ENCODE data around the gene HNMT.

DNA sequence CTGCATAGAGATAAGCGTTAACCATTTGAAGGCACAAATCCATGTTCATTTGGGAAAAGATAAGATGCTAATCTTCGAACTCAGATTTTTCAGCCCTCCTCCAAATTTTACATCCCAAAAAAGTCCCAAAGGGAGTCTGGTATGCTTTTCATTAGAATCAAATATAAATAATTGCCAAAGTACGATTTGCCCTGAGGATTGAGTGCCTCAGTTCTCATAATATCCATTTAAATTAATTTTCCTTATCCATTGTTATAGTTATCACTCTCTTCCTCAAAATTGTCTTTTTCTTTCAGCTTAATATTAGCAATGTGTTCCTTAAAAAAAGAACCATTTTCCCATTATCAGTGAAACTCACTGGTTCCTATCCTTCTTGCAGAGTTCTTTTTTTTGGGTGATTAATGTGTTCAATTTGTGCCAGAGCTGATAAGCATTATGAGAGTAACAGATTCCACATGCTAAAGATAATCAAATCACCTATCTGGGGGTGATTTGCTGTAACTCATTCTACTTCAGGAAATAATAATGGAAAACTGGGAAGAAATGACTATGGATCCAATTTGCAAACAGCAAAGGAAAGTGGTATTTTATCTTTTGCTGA is 686 bp downstream of the HNMT start:
- TF ChIP-seq, protein P1, sequence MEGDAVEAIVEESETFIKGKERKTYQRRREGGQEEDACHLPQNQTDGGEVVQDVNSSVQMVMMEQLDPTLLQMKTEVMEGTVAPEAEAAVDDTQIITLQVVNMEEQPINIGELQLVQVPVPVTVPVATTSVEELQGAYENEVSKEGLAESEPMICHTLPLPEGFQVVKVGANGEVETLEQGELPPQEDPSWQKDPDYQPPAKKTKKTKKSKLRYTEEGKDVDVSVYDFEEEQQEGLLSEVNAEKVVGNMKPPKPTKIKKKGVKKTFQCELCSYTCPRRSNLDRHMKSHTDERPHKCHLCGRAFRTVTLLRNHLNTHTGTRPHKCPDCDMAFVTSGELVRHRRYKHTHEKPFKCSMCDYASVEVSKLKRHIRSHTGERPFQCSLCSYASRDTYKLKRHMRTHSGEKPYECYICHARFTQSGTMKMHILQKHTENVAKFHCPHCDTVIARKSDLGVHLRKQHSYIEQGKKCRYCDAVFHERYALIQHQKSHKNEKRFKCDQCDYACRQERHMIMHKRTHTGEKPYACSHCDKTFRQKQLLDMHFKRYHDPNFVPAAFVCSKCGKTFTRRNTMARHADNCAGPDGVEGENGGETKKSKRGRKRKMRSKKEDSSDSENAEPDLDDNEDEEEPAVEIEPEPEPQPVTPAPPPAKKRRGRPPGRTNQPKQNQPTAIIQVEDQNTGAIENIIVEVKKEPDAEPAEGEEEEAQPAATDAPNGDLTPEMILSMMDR (IDR thresholded peaks at IDR 0.05; ENCODE audit: poor library complexity, severe bottlenecking) = no peak
- TF ChIP-seq EZH2 (IDR thresholded peaks at IDR 0.05; ENCODE audit: borderline replicate concordance, insufficient read depth, low read length, poor library complexity, severe bottlenecking) (no peak), SMC3 (conservative IDR thresholded peaks at IDR 0.05; ENCODE audit: poor library complexity) (no peak), POLR2AphosphoS5 (IDR thresholded peaks at IDR 0.05) (no peak), RAD21 (conservative IDR thresholded peaks at IDR 0.05) (no peak)
- TF ChIP-seq, protein P2, sequence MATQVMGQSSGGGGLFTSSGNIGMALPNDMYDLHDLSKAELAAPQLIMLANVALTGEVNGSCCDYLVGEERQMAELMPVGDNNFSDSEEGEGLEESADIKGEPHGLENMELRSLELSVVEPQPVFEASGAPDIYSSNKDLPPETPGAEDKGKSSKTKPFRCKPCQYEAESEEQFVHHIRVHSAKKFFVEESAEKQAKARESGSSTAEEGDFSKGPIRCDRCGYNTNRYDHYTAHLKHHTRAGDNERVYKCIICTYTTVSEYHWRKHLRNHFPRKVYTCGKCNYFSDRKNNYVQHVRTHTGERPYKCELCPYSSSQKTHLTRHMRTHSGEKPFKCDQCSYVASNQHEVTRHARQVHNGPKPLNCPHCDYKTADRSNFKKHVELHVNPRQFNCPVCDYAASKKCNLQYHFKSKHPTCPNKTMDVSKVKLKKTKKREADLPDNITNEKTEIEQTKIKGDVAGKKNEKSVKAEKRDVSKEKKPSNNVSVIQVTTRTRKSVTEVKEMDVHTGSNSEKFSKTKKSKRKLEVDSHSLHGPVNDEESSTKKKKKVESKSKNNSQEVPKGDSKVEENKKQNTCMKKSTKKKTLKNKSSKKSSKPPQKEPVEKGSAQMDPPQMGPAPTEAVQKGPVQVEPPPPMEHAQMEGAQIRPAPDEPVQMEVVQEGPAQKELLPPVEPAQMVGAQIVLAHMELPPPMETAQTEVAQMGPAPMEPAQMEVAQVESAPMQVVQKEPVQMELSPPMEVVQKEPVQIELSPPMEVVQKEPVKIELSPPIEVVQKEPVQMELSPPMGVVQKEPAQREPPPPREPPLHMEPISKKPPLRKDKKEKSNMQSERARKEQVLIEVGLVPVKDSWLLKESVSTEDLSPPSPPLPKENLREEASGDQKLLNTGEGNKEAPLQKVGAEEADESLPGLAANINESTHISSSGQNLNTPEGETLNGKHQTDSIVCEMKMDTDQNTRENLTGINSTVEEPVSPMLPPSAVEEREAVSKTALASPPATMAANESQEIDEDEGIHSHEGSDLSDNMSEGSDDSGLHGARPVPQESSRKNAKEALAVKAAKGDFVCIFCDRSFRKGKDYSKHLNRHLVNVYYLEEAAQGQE (IDR thresholded peaks at IDR 0.05; ENCODE audit: borderline replicate concordance) = no peak
